ENCODE measurements around the gene EEF1B2. TPM values are rescaled to one million over a fixed set of nuclear protein-coding genes. Genes with fewer than 3 reads are reported as not detected.

Gene EEF1B2
- total RNA-seq, 1 experiment from 2014 or later = 768 TPM

GRCh38 chr2:206203331-206203730, 43.6 kb downstream of the EEF1B2 start:
- H3K36me3 Mint-ChIP-seq (ENCODE audit: insufficient read depth in 1 of 3, low read depth in 3 of 3) = no peaks in the 10 kb centered on the region
- Histone ChIP-seq H3K9ac (ENCODE audit: extremely low read depth, insufficient read length, low read length) (no peak overlapping the region), H2AK5ac (ENCODE audit: insufficient read length, low read length) (no peak overlapping the region), H3K18ac (ENCODE audit: insufficient read length, low read depth, low read length) (no peak overlapping the region), H3T11ph (ENCODE audit: low read length) (no peak overlapping the region), H2BK120ac (ENCODE audit: low read depth, low read length, poor library complexity, severe bottlenecking) (no peak overlapping the region), H3K56ac (ENCODE audit: insufficient read length, low read depth, low read length) (no peak overlapping the region), H3K79me2 (ENCODE audit: insufficient read depth, low read length) (no peaks in the 10 kb centered on the region), H3K23ac (ENCODE audit: insufficient read length, low read depth, low read length) (no peak overlapping the region), H2BK12ac (ENCODE audit: insufficient read length, low read depth, low read length) (no peak overlapping the region), H3K27ac (ENCODE audit: insufficient read length, low read depth, low read length) (no peak overlapping the region), H2AFZ (ENCODE audit: low read length) (no peak overlapping the region), H4K20me1 (ENCODE audit: control insufficient read depth, insufficient read depth, insufficient read length) (no peaks in the 10 kb centered on the region), H3K27me3 (ENCODE audit: insufficient read depth, low read length) (no peaks in the 10 kb centered on the region), H4K8ac (replicated peaks; ENCODE audit: insufficient read length, low read depth, low read length) (no peak overlapping the region), H3K4me1 (ENCODE audit: insufficient read depth, low read length) (peaks cover 4% of the 10 kb centered on the region; the same call in 1 of the 2 replicates), H3K23me2 (ENCODE audit: insufficient read length, low read depth, low read length, poor library complexity, severe bottlenecking) (no peaks in the 10 kb centered on the region), H2BK5ac (ENCODE audit: insufficient read length, low read length) (no peak overlapping the region), H3K14ac (ENCODE audit: insufficient read depth, low read length) (no peak overlapping the region), H4K91ac (ENCODE audit: insufficient read length, low read depth, low read length) (no peak overlapping the region), H4K5ac (ENCODE audit: insufficient read length, low read depth, low read length) (no peak overlapping the region), H2BK15ac (ENCODE audit: low read depth, low read length) (no peak overlapping the region), H3K9me3 (ENCODE audit: control insufficient read depth, low read depth, low read length) (no peaks in the 10 kb centered on the region), H2BK20ac (ENCODE audit: low read depth, low read length, poor library complexity, severe bottlenecking) (peak overlapping the region; percentile 75), H3K4ac (ENCODE audit: low read depth, low read length) (no peak overlapping the region), H3K79me1 (ENCODE audit: insufficient read depth, low read depth, low read length, poor library complexity, severe bottlenecking) (no peaks in the 10 kb centered on the region), H3K4me2 (ENCODE audit: insufficient read depth, insufficient read length, low read length) (no peak overlapping the region)
- TF ChIP-seq CTCF (conservative IDR thresholded peaks at IDR 0.05) = no peak
- no peaks in the 10 kb centered on the region for H3K9me3 Mint-ChIP-seq
- H3K27ac Mint-ChIP-seq = no peak overlapping the region
- H3K4me3 Mint-ChIP-seq = no peak overlapping the region
- H3K27me3 Mint-ChIP-seq (ENCODE audit: low read depth) = no peaks in the 10 kb centered on the region
- H3K4me1 Mint-ChIP-seq = peaks cover 11 to 16% of the 10 kb centered on the region in 2 experiments
- WGBS (ENCODE audit: extremely low coverage, insufficient read length, low lambda C conversion rate) = no CpG with 5 or more reads among the region's 17 CpGs
- no peak for DNase-seq

Data from H9 (cell line).